K562 (cell line): ENCODE data around the gene KLK1. TPM values are rescaled to one million over a fixed set of nuclear protein-coding genes. Genes with fewer than 3 reads are reported as not detected.

ENCODE experiments used
- GATAD2A ChIP-seq: fragments of 450-650 bp; IDR thresholded peaks from 2 replicates; pipeline ENCODE4 v1.6.1; 2017
- ZNF75A ChIP-seq: fragments of 450-650 bp; formaldehyde crosslinking; IDR thresholded peaks from 2 replicates; pipeline ENCODE4 v1.4.0; 2020; ENCODE audit warnings: mild to moderate bottlenecking
- polyA plus RNA-seq, 8 experiments: library from polyadenylated mRNA; depleted of rRNA in 4 of 8; stranded (reverse) in 5 of 8; unstranded in 3 of 8; fragments of >200 nt; fragmentation: Nextera tagmentation in 2 of 8; fragmentation: Illumina TruSeq in 1 of 8; extraction: Ambion mirVana in 2 of 8; extraction: Trizol in 1 of 8; gene quantifications; 2 replicates each; pipeline versions ENCODE4 v1.2.1 to v1.2.3, GENCODE V29; 2011 to 2014; ENCODE audit warnings: inconsistent platforms in 1 of 8, missing spikeins in 1 of 8
- total RNA-seq, 7 experiments: library from RNA; depleted of rRNA in 6 of 7; stranded (reverse); fragments of >200 nt in 6 of 7; fragmentation: Illumina TruSeq in 2 of 7; extraction: Trizol in 2 of 7; gene quantifications; 2 replicates each; pipeline versions ENCODE4 v1.2.1 to v1.2.3, GENCODE V29; 2011 to 2021; ENCODE audit warnings: low replicate concordance in 1 of 7
- TF ChIP-seq, protein P1 (sequence below), 2 experiments: fragments of 450-650 bp; IDR thresholded peaks; 2 replicates each; pipeline ENCODE4 v1.6.1; 2016; ENCODE audit warnings: mild to moderate bottlenecking in 2 of 2, borderline replicate concordance in 1 of 2, low read depth in 1 of 2, moderate library complexity in 1 of 2

The KLK1 gene
- total and polyA plus RNA-seq, 9 of the 15 experiments (the other 6 are each of a cell fraction or from before 2014, with no cell fraction given), result 0.87 to 15.4 (median 9.1) TPM

DNA sequence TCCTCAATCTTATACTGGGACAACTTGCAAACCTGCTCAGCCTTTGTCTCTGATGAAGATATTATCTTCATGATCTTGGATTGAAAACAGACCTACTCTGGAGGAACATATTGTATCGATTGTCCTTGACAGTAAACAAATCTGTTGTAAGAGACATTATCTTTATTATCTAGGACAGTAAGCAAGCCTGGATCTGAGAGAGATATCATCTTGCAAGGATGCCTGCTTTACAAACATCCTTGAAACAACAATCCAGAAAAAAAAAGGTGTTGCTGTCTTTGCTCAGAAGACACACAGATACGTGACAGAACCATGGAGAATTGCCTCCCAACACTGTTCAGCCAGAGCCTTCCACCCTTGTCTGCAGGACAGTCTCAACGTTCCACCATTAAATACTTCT, 27.2 kb upstream of the KLK1 start (continued):
- TF ChIP-seq, protein P1, sequence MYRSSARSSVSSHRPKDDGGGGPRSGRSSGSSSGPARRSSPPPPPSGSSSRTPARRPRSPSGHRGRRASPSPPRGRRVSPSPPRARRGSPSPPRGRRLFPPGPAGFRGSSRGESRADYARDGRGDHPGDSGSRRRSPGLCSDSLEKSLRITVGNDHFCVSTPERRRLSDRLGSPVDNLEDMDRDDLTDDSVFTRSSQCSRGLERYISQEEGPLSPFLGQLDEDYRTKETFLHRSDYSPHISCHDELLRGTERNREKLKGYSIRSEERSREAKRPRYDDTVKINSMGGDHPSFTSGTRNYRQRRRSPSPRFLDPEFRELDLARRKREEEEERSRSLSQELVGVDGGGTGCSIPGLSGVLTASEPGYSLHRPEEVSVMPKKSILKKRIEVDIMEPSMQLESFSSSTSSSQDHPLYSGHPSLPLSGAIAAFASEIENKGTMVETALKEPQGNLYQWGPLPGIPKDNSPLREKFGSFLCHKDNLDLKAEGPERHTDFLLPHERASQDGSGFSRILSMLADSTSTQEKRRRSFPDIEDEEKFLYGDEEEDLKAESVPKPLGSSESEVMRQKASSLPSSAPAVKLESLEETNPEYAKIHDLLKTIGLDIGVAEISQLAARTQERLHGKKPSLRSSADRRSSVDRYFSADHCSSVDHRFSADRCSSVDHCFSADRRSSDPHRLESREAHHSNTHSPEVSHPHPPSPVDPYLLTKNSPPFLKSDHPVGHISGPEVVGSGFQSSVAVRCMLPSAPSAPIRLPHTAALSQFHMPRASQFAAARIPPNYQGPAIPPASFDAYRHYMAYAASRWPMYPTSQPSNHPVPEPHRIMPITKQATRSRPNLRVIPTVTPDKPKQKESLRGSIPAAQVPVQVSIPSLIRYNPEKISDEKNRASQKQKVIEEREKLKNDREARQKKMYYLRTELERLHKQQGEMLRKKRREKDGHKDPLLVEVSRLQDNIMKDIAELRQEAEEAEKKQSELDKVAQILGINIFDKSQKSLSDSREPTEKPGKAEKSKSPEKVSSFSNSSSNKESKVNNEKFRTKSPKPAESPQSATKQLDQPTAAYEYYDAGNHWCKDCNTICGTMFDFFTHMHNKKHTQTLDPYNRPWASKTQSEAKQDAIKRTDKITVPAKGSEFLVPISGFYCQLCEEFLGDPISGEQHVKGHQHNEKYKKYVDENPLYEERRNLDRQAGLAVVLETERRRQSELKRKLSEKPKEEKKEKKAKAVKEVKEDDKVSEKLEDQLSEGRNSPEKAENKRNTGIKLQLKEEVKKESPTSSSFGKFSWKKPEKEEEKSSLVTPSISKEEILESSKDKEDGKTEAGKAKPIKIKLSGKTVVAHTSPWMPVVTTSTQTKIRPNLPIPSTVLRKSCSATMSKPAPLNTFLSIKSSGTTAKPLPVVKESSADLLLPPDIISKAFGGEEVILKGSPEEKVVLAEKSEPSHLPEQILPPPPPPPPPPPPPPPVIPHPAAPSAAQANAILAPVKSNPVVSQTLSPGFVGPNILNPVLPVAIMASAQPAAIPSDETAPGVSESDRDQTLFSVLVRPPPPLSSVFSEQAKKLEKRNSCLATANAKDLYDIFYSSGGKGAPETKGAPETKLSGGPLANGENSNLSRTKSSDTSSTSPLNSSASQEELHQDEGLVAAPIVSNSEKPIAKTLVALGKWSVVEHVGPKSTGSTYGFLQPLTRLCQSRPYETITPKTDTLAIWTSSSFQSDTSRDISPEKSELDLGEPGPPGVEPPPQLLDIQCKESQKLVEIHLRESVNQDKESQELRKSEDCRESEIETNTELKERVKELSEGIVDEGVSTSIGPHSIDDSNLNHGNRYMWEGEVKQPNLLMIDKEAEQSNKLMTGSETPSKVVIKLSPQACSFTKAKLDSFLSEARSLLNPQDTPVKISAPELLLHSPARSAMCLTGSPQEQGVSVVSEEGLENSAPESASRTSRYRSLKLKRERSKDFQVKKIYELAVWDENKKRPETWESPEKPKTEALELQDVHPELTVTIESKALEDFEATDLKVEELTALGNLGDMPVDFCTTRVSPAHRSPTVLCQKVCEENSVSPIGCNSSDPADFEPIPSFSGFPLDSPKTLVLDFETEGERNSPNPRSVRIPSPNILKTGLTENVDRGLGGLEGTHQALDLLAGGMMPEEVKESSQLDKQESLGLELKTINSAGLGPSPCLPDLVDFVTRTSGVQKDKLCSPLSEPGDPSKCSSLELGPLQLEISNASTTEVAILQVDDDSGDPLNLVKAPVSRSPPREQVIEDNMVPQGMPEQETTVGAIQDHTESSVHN (IDR thresholded peaks at IDR 0.05; ENCODE audit: borderline replicate concordance in 1 of 2, low read depth in 1 of 2), result no peak
- no peak for TF ChIP-seq ZNF75A (CRISPR knock-in tag)
- no peak for TF ChIP-seq GATAD2A
- TF ChIP-seq, all 486 proteins: peak for 0
